GM06990 (cell line): ENCODE measurements around the gene PBX1.

ENCODE experiments used
- DNase-seq: peaks from one replicate; pipeline ENCODE4 v3.0.0-alpha.2; 2011; ENCODE audit not compliant: insufficient read length; ENCODE audit errors: extremely low read depth
- H3K27me3 ChIP-seq: replicated peaks from 2 replicates; pipeline ENCODE4 v1.6.0; 2011; ENCODE audit warnings: low read length; ENCODE audit not compliant: control insufficient read depth, insufficient read depth
- H3K36me3 ChIP-seq: 2 replicates; pipeline ENCODE4 v1.5.1; 2011; ENCODE audit warnings: low read length; ENCODE audit not compliant: control insufficient read depth, insufficient read depth
- H3K4me3 ChIP-seq: replicated peaks from 2 replicates; pipeline ENCODE4 v1.5.1; 2011; ENCODE audit warnings: low read depth, mild to moderate bottlenecking, control low read depth, low read length
- CTCF ChIP-seq: IDR thresholded peaks from 2 replicates; pipeline ENCODE4 v1.5.1; 2011; ENCODE audit warnings: low read length, control low read depth, mild to moderate bottlenecking, inconsistent platforms; ENCODE audit not compliant: insufficient read depth, poor library complexity, severe bottlenecking

PBX1 gene

GRCh38 chr1:164709126-164709525, 150.1 kb downstream of the PBX1 start:
- TF ChIP-seq CTCF = no peak
- DNase-seq = no peak
- no peaks in the 10 kb centered on the region for H3K27me3 ChIP-seq
- no peak overlapping the region for H3K4me3 ChIP-seq
- H3K36me3 ChIP-seq = no peaks in the 10 kb centered on the region

GRCh38 chr1:164709541-164710278, 150.7 kb downstream of the PBX1 start:
- Histone ChIP-seq H3K4me3 (no peak overlapping the region), H3K27me3 (no peaks in the 10 kb centered on the region), H3K36me3 (no peaks in the 10 kb centered on the region)
- DNase-seq = no peak
- TF ChIP-seq CTCF = no peak

GRCh38 chr1:164712131-164713036, 153.4 kb downstream of the PBX1 start:
- Histone ChIP-seq H3K36me3 (no peaks in the 10 kb centered on the region), H3K4me3 (no peak overlapping the region), H3K27me3 (no peaks in the 10 kb centered on the region)
- DNase-seq = no peak
- no peak for TF ChIP-seq CTCF

GRCh38 chr1:164713456-164714207, 154.6 kb downstream of the PBX1 start:
- Histone ChIP-seq H3K4me3 (no peak overlapping the region), H3K27me3 (no peaks in the 10 kb centered on the region), H3K36me3 (no peaks in the 10 kb centered on the region)
- DNase-seq = no peak
- TF ChIP-seq CTCF = no peak

GRCh38 chr1:164716992-164717703, 158.2 kb downstream of the PBX1 start:
- TF ChIP-seq CTCF = no peak
- peak; percentile 8 for DNase-seq
- no peaks in the 10 kb centered on the region for H3K27me3 ChIP-seq
- H3K4me3 ChIP-seq = no peak overlapping the region
- H3K36me3 ChIP-seq = no peaks in the 10 kb centered on the region
